Measurements from ENCODE around the gene ABCC8.
A peak's percentile ranks its signal among the peaks of the same experiment; 100 is the strongest.

The ABCC8 gene

DNA sequence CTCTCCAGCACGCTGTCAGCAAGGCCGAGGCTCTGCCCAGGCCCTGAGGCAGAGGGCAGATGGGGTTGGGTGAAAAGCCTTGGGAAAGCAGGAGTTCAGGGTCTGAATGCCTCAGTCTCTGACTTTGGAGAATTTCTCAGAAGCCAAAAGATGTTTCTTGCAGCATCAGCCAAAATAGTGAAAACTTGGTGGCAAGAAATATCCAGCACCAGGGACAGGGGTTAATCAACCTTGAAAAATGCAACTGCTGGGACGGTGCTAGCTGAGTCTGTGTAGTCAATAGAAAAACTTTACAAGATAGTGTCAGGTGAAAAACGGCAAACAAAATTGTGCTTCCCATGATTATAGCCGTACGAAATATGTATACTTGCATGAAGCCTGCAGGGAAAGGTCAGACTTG lies 1.4 kb upstream of the ABCC8 start:
- TF ChIP-seq, protein P1, sequence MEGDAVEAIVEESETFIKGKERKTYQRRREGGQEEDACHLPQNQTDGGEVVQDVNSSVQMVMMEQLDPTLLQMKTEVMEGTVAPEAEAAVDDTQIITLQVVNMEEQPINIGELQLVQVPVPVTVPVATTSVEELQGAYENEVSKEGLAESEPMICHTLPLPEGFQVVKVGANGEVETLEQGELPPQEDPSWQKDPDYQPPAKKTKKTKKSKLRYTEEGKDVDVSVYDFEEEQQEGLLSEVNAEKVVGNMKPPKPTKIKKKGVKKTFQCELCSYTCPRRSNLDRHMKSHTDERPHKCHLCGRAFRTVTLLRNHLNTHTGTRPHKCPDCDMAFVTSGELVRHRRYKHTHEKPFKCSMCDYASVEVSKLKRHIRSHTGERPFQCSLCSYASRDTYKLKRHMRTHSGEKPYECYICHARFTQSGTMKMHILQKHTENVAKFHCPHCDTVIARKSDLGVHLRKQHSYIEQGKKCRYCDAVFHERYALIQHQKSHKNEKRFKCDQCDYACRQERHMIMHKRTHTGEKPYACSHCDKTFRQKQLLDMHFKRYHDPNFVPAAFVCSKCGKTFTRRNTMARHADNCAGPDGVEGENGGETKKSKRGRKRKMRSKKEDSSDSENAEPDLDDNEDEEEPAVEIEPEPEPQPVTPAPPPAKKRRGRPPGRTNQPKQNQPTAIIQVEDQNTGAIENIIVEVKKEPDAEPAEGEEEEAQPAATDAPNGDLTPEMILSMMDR (IDR thresholded peaks at IDR 0.05; ENCODE audit: low read depth, low read length, missing control alignments): no peak
- no peak for DNase-seq (ENCODE audit: low read depth)
- in situ Hi-C loops (cut with HindIII; ENCODE audit: low sequenced_read_pairs): no loop called here
- H3K4me3 ChIP-seq (ENCODE audit: low read depth, low read length): no peak overlapping the region

DNA sequence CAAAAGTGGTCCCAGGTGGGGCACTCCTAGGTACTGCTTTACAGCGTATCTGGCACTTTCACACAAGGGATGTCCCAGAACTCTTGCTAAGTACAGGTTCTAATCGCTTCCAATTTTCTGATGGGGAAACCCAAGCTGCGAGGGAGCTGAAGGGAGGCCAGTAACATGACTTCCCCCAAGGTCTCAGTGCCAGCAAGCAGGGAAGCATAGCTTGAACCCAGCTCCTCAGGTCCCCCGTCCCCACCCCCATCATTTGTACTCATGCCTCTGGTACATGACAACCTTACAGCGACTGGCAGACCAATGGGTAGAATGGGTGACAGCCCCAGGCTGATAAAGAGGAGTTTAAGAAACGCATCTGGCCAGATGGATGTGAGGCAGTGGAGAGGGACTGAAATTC lies 716 bp upstream of the ABCC8 start:
- in situ Hi-C loops (cut with HindIII; ENCODE audit: low sequenced_read_pairs): no loop called here
- TF ChIP-seq, protein P1 (IDR thresholded peaks at IDR 0.05; ENCODE audit: low read depth, low read length, missing control alignments): no peak
- DNase-seq (ENCODE audit: low read depth): no peak
- H3K4me3 ChIP-seq (ENCODE audit: low read depth, low read length): no peak overlapping the region

DNA sequence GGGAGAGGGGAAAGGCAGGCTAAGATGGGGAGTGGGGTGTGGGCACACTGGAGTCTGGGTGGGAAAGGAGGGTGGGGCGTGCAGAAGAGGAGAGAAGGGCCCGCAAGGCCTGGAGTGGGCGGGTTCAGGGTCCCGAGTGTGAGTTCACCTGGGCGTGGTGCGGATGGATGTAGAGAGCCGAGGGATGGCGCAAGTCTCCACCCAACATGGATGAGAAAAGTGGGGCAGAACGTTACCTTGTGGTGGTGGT lies 364 bp upstream of the ABCC8 start:
- no peak overlapping the region for H3K4me3 ChIP-seq (ENCODE audit: low read depth, low read length)
- in situ Hi-C loops (cut with HindIII; ENCODE audit: low sequenced_read_pairs): no loop called here
- DNase-seq (ENCODE audit: low read depth): no peak
- TF ChIP-seq, protein P1 (IDR thresholded peaks at IDR 0.05; ENCODE audit: low read depth, low read length, missing control alignments): no peak

DNA sequence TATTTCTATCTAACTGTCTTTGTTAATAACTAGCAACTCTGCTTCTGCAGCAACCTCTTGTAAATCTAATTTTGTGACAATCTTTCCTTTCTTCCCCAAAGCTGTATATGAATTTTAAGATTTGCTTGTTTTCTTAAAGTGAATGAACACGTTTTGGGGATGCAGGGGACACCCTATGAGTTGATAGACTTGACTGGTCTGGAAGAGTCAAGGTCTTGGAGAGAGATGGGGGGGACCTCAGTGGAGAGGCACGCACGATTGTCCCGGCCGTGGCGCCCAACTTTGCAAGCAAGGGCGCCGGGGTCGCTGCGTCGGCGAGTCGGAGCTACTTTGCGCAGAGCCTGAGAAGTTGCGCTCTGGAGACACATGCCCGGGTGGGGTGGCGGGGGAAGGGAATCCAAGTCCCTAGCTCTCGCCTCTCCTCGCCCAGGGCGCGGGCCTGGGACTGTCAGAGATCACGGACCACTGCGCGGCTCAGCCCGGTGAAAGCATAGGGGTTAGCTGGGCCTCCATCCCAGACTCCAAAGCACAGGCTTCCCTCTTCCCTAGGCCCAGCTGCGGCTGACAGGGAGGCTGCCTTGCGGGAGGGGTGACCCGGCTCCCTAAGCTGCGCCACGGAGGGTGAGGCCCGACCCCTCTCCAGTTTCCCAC lies 854 bp downstream of the ABCC8 start:
- TF ChIP-seq, protein P1 (IDR thresholded peaks at IDR 0.05; ENCODE audit: low read depth, low read length, missing control alignments): no peak
- in situ Hi-C loops (cut with HindIII; ENCODE audit: low sequenced_read_pairs): no loop called here
- DNase-seq (ENCODE audit: low read depth): no peak
- no peak overlapping the region for H3K4me3 ChIP-seq (ENCODE audit: low read depth, low read length)

DNA sequence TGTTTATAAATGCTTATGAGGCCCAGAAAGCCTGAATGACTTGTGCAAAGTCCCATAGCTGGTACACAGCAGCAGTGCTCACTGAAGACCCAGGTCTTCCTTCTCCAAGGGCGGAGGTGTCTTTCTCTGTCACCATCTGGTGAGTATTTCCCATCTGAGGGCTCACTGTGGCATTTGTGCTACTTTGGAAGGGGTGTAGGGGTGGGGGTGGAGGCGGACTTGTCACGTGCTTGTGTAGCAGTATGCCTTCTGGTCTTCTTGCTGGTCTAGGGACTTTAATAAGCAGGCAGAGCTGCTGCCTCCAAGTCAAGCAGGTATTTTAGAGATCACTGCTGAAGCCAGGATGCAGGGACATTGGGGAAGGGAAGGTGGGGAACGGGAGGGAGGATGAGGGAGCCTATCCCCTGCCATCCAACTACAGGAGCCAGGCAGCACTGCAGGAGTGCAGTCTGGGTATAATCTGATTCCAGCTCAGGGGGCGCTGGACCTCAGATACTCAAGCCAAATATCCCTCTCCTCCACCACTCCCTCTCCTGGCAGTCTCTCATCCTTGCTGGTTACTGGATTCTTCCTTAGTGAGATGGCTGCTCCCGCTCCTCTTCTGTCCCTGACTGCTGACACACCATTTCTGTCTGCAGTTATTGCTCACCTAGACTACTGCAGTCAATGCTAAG lies 3.4 kb downstream of the ABCC8 start:
- no peak for DNase-seq (ENCODE audit: low read depth)
- H3K4me3 ChIP-seq (ENCODE audit: low read depth, low read length): no peak overlapping the region
- TF ChIP-seq, protein P1 (IDR thresholded peaks at IDR 0.05; ENCODE audit: low read depth, low read length, missing control alignments): peak; percentile 11
- in situ Hi-C loops (cut with HindIII; ENCODE audit: low sequenced_read_pairs): no loop called here

DNA sequence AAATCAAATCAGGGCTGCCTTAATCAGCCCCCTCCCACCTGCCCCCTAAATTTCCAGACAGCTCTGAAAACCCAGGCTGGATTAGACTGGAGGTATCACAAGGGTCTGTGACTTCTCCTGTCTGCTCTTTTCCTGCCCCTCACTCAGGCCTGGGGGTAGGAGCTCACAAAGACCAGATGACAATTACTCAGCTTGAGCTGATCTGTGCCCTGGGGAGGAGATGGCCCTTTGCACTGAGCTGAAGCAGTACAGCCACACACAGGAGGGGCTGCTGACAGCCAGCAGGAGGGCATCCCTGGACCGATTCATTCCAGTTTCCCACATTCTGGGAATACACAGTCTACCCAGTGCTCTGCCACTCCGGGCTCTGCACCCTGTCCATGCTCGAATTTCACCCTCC lies 4.2 kb downstream of the ABCC8 start:
- no peak overlapping the region for H3K4me3 ChIP-seq (ENCODE audit: low read depth, low read length)
- no peak for DNase-seq (ENCODE audit: low read depth)
- in situ Hi-C loops (cut with HindIII; ENCODE audit: low sequenced_read_pairs): no loop called here
- TF ChIP-seq, protein P1 (IDR thresholded peaks at IDR 0.05; ENCODE audit: low read depth, low read length, missing control alignments): no peak

Measured in astrocyte of the cerebellum (primary cell).